Loucy (cell line): ENCODE measurements around the gene PTPRC.

Experiments
- H2AFZ ChIP-seq: fragments of 200-600 bp; sonication (generic); 2 replicates; pipeline ENCODE4 v1.6.0; 2016; ENCODE audit warnings: antibody characterized with exemption, mild to moderate bottlenecking, low read length, moderate library complexity
- H3F3A ChIP-seq: fragments of 200-600 bp; 2 replicates; pipeline ENCODE4 v1.6.0; 2016; ENCODE audit warnings: antibody characterized with exemption, low read depth, mild to moderate bottlenecking
- H3K27me3 ChIP-seq: fragments of 200-600 bp; sonication (generic); 2 replicates; pipeline ENCODE4 v1.6.1; 2014; ENCODE audit warnings: low read length, mild to moderate bottlenecking; ENCODE audit not compliant: insufficient read depth, poor library complexity, severe bottlenecking
- H3K36me3 ChIP-seq: fragments of 200-600 bp; sonication (generic); 2 replicates; pipeline ENCODE4 v1.6.1; 2016; ENCODE audit warnings: low read length; ENCODE audit not compliant: insufficient read depth
- H3K4me1 ChIP-seq: fragments of 200-600 bp; sonication (generic); 2 replicates; pipeline ENCODE4 v1.5.1; 2014; ENCODE audit warnings: low read length, mild to moderate bottlenecking; ENCODE audit not compliant: insufficient read depth, poor library complexity, severe bottlenecking
- H3K4me2 ChIP-seq: fragments of 200-600 bp; sonication (generic); 2 replicates; pipeline ENCODE4 v1.6.0; 2014; ENCODE audit warnings: antibody characterized with exemption, low read length, low read depth, mild to moderate bottlenecking; ENCODE audit not compliant: poor library complexity, severe bottlenecking
- H3K4me3 ChIP-seq: fragments of 200-600 bp; sonication (generic); 2 replicates; pipeline ENCODE4 v1.5.1; 2014; ENCODE audit warnings: low read length, mild to moderate bottlenecking, mixed read lengths; ENCODE audit not compliant: poor library complexity, severe bottlenecking
- H3K79me2 ChIP-seq: fragments of 200-600 bp; sonication (generic); 2 replicates; pipeline ENCODE4 v1.6.1; 2014; ENCODE audit warnings: low read length; ENCODE audit not compliant: insufficient read depth
- H3K9ac ChIP-seq: fragments of 200-600 bp; sonication (generic); 2 replicates; pipeline ENCODE4 v1.6.0; 2014; ENCODE audit warnings: mild to moderate bottlenecking, low read depth, low read length, moderate library complexity; ENCODE audit not compliant: poor library complexity, severe bottlenecking
- H3K9me2 ChIP-seq: fragments of 200-600 bp; sonication (generic); replicated peaks from 2 replicates; pipeline ENCODE4 v1.6.1; 2016; ENCODE audit warnings: low read depth, low read length, mixed read lengths
- H3K9me3 ChIP-seq: fragments of 200-600 bp; sonication (generic); 2 replicates; pipeline ENCODE4 v1.6.1; 2014; ENCODE audit warnings: mild to moderate bottlenecking, antibody characterized with exemption, low read length, low read depth; ENCODE audit not compliant: insufficient read depth
- H4K20me1 ChIP-seq: fragments of 200-600 bp; sonication (generic); 2 replicates; pipeline ENCODE4 v1.6.0; 2014; ENCODE audit warnings: antibody characterized with exemption, low read length, mild to moderate bottlenecking; ENCODE audit not compliant: insufficient read depth, poor library complexity, severe bottlenecking
- EZH2phosphoT487 ChIP-seq: fragments of 200-600 bp; IDR thresholded peaks from 2 replicates; pipeline ENCODE4 v1.6.1; 2018; ENCODE audit warnings: antibody characterized with exemption, mild to moderate bottlenecking, moderate library complexity, borderline replicate concordance
- TF ChIP-seq, protein P1 (sequence below): fragments of 200-600 bp; sonication (generic); conservative IDR thresholded peaks from 2 replicates; pipeline ENCODE4 v1.5.1; 2014; ENCODE audit warnings: mild to moderate bottlenecking, antibody characterized with exemption, low read length

Gene PTPRC

DNA sequence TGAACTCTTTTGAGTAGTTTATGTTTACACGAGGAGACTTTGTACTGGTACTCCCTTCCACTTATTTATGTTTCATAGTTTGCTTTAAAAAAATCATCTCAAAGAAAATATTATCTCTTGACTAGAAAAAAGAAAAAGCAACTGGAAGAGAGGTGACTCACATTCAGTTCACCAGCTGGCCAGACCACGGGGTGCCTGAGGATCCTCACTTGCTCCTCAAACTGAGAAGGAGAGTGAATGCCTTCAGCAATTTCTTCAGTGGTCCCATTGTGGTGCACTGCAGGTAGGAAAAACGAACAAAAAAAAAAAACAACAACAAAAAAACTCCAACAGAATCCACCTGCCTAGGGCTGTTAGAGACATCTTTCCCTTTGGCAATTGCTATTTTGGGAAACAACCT, 102.9 kb downstream of the PTPRC start:
- no peak overlapping the region for H3K4me2 ChIP-seq
- no peaks in the 10 kb centered on the region for H3K27me3 ChIP-seq
- H3K9me2 ChIP-seq: no peaks in the 10 kb centered on the region

DNA sequence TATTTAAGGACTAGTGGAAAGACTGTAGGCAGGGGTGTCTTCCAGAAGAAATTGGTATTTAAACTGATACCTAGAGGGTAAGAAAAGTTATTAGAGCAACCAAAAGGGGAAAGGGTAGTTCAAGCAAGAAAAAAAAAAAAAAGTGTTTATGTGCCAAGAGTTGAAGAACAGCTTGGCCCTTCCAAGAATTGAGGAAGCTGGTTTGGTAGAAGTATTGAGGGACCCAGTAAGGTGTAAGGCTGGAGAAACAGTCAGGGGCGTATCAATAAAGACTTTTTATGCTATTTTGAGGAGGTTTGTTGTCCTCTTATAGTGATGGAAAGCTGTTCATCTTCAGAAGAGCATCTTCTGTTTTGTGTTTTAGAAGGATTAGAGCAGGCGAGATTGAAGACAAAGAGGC, 108.3 kb downstream of the PTPRC start:
- no peaks in the 10 kb centered on the region for H3F3A ChIP-seq
- peaks cover 9% of the 10 kb centered on the region for H4K20me1 ChIP-seq
- TF ChIP-seq EZH2phosphoT487: no peak
- TF ChIP-seq, protein P1, sequence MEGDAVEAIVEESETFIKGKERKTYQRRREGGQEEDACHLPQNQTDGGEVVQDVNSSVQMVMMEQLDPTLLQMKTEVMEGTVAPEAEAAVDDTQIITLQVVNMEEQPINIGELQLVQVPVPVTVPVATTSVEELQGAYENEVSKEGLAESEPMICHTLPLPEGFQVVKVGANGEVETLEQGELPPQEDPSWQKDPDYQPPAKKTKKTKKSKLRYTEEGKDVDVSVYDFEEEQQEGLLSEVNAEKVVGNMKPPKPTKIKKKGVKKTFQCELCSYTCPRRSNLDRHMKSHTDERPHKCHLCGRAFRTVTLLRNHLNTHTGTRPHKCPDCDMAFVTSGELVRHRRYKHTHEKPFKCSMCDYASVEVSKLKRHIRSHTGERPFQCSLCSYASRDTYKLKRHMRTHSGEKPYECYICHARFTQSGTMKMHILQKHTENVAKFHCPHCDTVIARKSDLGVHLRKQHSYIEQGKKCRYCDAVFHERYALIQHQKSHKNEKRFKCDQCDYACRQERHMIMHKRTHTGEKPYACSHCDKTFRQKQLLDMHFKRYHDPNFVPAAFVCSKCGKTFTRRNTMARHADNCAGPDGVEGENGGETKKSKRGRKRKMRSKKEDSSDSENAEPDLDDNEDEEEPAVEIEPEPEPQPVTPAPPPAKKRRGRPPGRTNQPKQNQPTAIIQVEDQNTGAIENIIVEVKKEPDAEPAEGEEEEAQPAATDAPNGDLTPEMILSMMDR: no peak
- H3K9me2 ChIP-seq: no peaks in the 10 kb centered on the region
- no peaks in the 10 kb centered on the region for H3K27me3 ChIP-seq
- H3K36me3 ChIP-seq: peaks cover 100% of the 10 kb centered on the region
- H3K9ac ChIP-seq: no peak overlapping the region
- no peaks in the 10 kb centered on the region for H3K9me3 ChIP-seq
- H3K4me3 ChIP-seq: no peak overlapping the region
- H2AFZ ChIP-seq: no peak overlapping the region
- no peak overlapping the region for H3K4me2 ChIP-seq
- H3K4me1 ChIP-seq: no peaks in the 10 kb centered on the region
- no peaks in the 10 kb centered on the region for H3K79me2 ChIP-seq

More for the DNA sequence above, 102.9 kb downstream of the PTPRC start:
- Histone ChIP-seq H3K36me3 (peaks cover 100% of the 10 kb centered on the region), H3K9ac (no peak overlapping the region), H3K79me2 (peaks cover 30% of the 10 kb centered on the region), H3K4me1 (no peaks in the 10 kb centered on the region), H2AFZ (no peak overlapping the region), H3F3A (no peaks in the 10 kb centered on the region), H3K9me3 (peaks cover 2% of the 10 kb centered on the region; the same call in 1 of the 2 replicates), H3K4me3 (no peak overlapping the region), H4K20me1 (peaks cover 22% of the 10 kb centered on the region)
- TF ChIP-seq EZH2phosphoT487: no peak
- TF ChIP-seq, protein P1: no peak

DNA sequence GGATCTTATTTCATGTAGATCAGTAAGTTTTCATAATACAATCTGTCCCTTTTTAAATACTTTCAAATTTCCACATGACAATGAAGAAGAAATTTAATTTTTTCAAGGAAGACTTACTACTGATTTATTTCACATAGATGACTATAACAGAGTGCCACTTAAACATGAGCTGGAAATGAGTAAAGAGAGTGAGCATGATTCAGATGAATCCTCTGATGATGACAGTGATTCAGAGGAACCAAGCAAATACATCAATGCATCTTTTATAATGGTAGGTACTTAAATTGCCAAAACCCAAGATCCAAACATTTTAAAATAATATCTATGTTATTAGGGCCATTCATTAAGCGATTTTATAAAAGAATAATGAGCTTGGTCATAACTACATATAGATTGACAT, 110.4 kb downstream of the PTPRC start:
- TF ChIP-seq, protein P1: no peak
- no peak for TF ChIP-seq EZH2phosphoT487
- Histone ChIP-seq H3K4me3 (no peak overlapping the region), H3K9ac (no peak overlapping the region), H3K79me2 (no peaks in the 10 kb centered on the region), H3F3A (no peaks in the 10 kb centered on the region; the same call in 1 of the 2 replicates), H3K36me3 (peaks cover 100% of the 10 kb centered on the region), H3K4me1 (no peaks in the 10 kb centered on the region), H3K9me3 (no peaks in the 10 kb centered on the region), H3K4me2 (no peak overlapping the region), H3K27me3 (no peaks in the 10 kb centered on the region), H2AFZ (no peak overlapping the region), H3K9me2 (no peaks in the 10 kb centered on the region), H4K20me1 (peaks cover 9% of the 10 kb centered on the region)
